ENCODE results near the gene CYCS.

CYCS gene

GRCh38 chr7:25148772-25149575 lies 23.9 kb upstream of the CYCS start:
- Histone ChIP-seq H3K4me1 (ENCODE audit: control insufficient read depth, insufficient read depth, low read length) (no peaks in the 10 kb centered on the region), H3K36me3 (ENCODE audit: control insufficient read depth, insufficient read depth, low read length, severe bottlenecking) (no peaks in the 10 kb centered on the region), H3K4me3 (ENCODE audit: low read length) (no peak overlapping the region), H3K9me3 (ENCODE audit: control insufficient read depth, low read length) (no peaks in the 10 kb centered on the region), H3K27me3 (replicated peaks; ENCODE audit: control insufficient read depth, insufficient read depth, low read length) (no peaks in the 10 kb centered on the region), H3K9ac (ENCODE audit: low read length) (no peak overlapping the region)
- DNase-seq (ENCODE audit: low read depth): no peak

GRCh38 chr7:25143763-25144162 lies 18.7 kb upstream of the CYCS start:
- H3K4me3 ChIP-seq (ENCODE audit: low read length): no peak overlapping the region
- no peaks in the 10 kb centered on the region for H3K36me3 ChIP-seq (ENCODE audit: control insufficient read depth, insufficient read depth, low read length, severe bottlenecking)
- H3K4me1 ChIP-seq (ENCODE audit: control insufficient read depth, insufficient read depth, low read length): no peaks in the 10 kb centered on the region
- no peak for DNase-seq (ENCODE audit: low read depth)
- no peaks in the 10 kb centered on the region for H3K27me3 ChIP-seq (replicated peaks; ENCODE audit: control insufficient read depth, insufficient read depth, low read length)
- no peak overlapping the region for H3K9ac ChIP-seq (ENCODE audit: low read length)
- no peaks in the 10 kb centered on the region for H3K9me3 ChIP-seq (ENCODE audit: control insufficient read depth, low read length)

- H3K4me3 ChIP-seq (ENCODE audit: low read length): no peak overlapping the region
- no peaks in the 10 kb centered on the region for H3K27me3 ChIP-seq (replicated peaks; ENCODE audit: control insufficient read depth, insufficient read depth, low read length)
- H3K36me3 ChIP-seq (ENCODE audit: control insufficient read depth, insufficient read depth, low read length, severe bottlenecking): no peaks in the 10 kb centered on the region
- no peak for DNase-seq (ENCODE audit: low read depth)
- H3K9ac ChIP-seq (ENCODE audit: low read length): no peak overlapping the region
- H3K4me1 ChIP-seq (ENCODE audit: control insufficient read depth, insufficient read depth, low read length): no peaks in the 10 kb centered on the region
- no peaks in the 10 kb centered on the region for H3K9me3 ChIP-seq (ENCODE audit: control insufficient read depth, low read length)
These were observed 14.5 kb upstream of the CYCS start for GRCh38 chr7:25139536-25139935.

- peaks cover 3% of the 10 kb centered on the region for H3K4me1 ChIP-seq (ENCODE audit: control insufficient read depth, insufficient read depth, low read length)
- no peak overlapping the region for H3K4me3 ChIP-seq (ENCODE audit: low read length)
- no peak for DNase-seq (ENCODE audit: low read depth)
These were observed 9.4 kb upstream of the CYCS start for GRCh38 chr7:25134358-25135010.

GRCh38 chr7:25132430-25132829 lies 7.4 kb upstream of the CYCS start:
- Histone ChIP-seq H3K4me3 (ENCODE audit: low read length) (no peak overlapping the region), H3K9me3 (ENCODE audit: control insufficient read depth, low read length) (no peaks in the 10 kb centered on the region), H3K4me1 (ENCODE audit: control insufficient read depth, insufficient read depth, low read length) (peaks cover 18% of the 10 kb centered on the region), H3K27me3 (replicated peaks; ENCODE audit: control insufficient read depth, insufficient read depth, low read length) (no peaks in the 10 kb centered on the region), H3K9ac (ENCODE audit: low read length) (no peak overlapping the region), H3K36me3 (ENCODE audit: control insufficient read depth, insufficient read depth, low read length, severe bottlenecking) (no peaks in the 10 kb centered on the region)
- DNase-seq (ENCODE audit: low read depth): no peak

More at GRCh38 chr7:25134358-25135010, 9.4 kb upstream of the CYCS start:
- Histone ChIP-seq H3K27me3 (replicated peaks; ENCODE audit: control insufficient read depth, insufficient read depth, low read length) (no peaks in the 10 kb centered on the region), H3K36me3 (ENCODE audit: control insufficient read depth, insufficient read depth, low read length, severe bottlenecking) (no peaks in the 10 kb centered on the region), H3K9me3 (ENCODE audit: control insufficient read depth, low read length) (no peaks in the 10 kb centered on the region), H3K9ac (ENCODE audit: low read length) (no peak overlapping the region)

- no peak for DNase-seq (ENCODE audit: low read depth)
- no peaks in the 10 kb centered on the region for H3K27me3 ChIP-seq (replicated peaks; ENCODE audit: control insufficient read depth, insufficient read depth, low read length)
- no peaks in the 10 kb centered on the region for H3K9me3 ChIP-seq (ENCODE audit: control insufficient read depth, low read length)
- H3K4me1 ChIP-seq (ENCODE audit: control insufficient read depth, insufficient read depth, low read length): peaks cover 32% of the 10 kb centered on the region
- H3K9ac ChIP-seq (ENCODE audit: low read length): no peak overlapping the region
- H3K4me3 ChIP-seq (ENCODE audit: low read length): no peak overlapping the region
- H3K36me3 ChIP-seq (ENCODE audit: control insufficient read depth, insufficient read depth, low read length, severe bottlenecking): peaks cover 14% of the 10 kb centered on the region
These were observed 1.7 kb upstream of the CYCS start for GRCh38 chr7:25126751-25127150.

- Histone ChIP-seq H3K4me1 (ENCODE audit: control insufficient read depth, insufficient read depth, low read length) (peaks cover 31% of the 10 kb centered on the region), H3K27me3 (replicated peaks; ENCODE audit: control insufficient read depth, insufficient read depth, low read length) (no peaks in the 10 kb centered on the region), H3K36me3 (ENCODE audit: control insufficient read depth, insufficient read depth, low read length, severe bottlenecking) (peaks cover 35% of the 10 kb centered on the region), H3K9me3 (ENCODE audit: control insufficient read depth, low read length) (no peaks in the 10 kb centered on the region), H3K4me3 (ENCODE audit: low read length) (peak overlapping the region; percentile 97), H3K9ac (ENCODE audit: low read length) (peak overlapping the region; percentile 96)
- no peak for DNase-seq (ENCODE audit: low read depth)
These were observed 459 bp downstream of the CYCS start for GRCh38 chr7:25124465-25125136.

GRCh38 chr7:25122373-25122772 lies 2.7 kb downstream of the CYCS start:
- DNase-seq (ENCODE audit: low read depth): peak; percentile 74
- no peaks in the 10 kb centered on the region for H3K27me3 ChIP-seq (replicated peaks; ENCODE audit: control insufficient read depth, insufficient read depth, low read length)
- H3K36me3 ChIP-seq (ENCODE audit: control insufficient read depth, insufficient read depth, low read length, severe bottlenecking): peaks cover 45% of the 10 kb centered on the region
- peak overlapping the region; percentile 5 for H3K9ac ChIP-seq (ENCODE audit: low read length)
- peaks cover 14% of the 10 kb centered on the region for H3K4me1 ChIP-seq (ENCODE audit: control insufficient read depth, insufficient read depth, low read length)
- peak overlapping the region; percentile 4 for H3K4me3 ChIP-seq (ENCODE audit: low read length)
- no peaks in the 10 kb centered on the region for H3K9me3 ChIP-seq (ENCODE audit: control insufficient read depth, low read length)

GRCh38 chr7:25121599-25121998 lies 3.5 kb downstream of the CYCS start:
- H3K9ac ChIP-seq (ENCODE audit: low read length): no peak overlapping the region
- no peaks in the 10 kb centered on the region for H3K27me3 ChIP-seq (replicated peaks; ENCODE audit: control insufficient read depth, insufficient read depth, low read length)
- H3K4me3 ChIP-seq (ENCODE audit: low read length): no peak overlapping the region
- peaks cover 14% of the 10 kb centered on the region for H3K4me1 ChIP-seq (ENCODE audit: control insufficient read depth, insufficient read depth, low read length)
- DNase-seq (ENCODE audit: low read depth): no peak
- peaks cover 45% of the 10 kb centered on the region for H3K36me3 ChIP-seq (ENCODE audit: control insufficient read depth, insufficient read depth, low read length, severe bottlenecking)
- no peaks in the 10 kb centered on the region for H3K9me3 ChIP-seq (ENCODE audit: control insufficient read depth, low read length)

GRCh38 chr7:25119102-25119501 lies 6.0 kb downstream of the CYCS start:
- Histone ChIP-seq H3K9me3 (ENCODE audit: control insufficient read depth, low read length) (no peaks in the 10 kb centered on the region), H3K36me3 (ENCODE audit: control insufficient read depth, insufficient read depth, low read length, severe bottlenecking) (peaks cover 45% of the 10 kb centered on the region), H3K9ac (ENCODE audit: low read length) (no peak overlapping the region), H3K4me3 (ENCODE audit: low read length) (no peak overlapping the region), H3K27me3 (replicated peaks; ENCODE audit: control insufficient read depth, insufficient read depth, low read length) (no peaks in the 10 kb centered on the region), H3K4me1 (ENCODE audit: control insufficient read depth, insufficient read depth, low read length) (peaks cover 18% of the 10 kb centered on the region)
- no peak for DNase-seq (ENCODE audit: low read depth)

- DNase-seq (ENCODE audit: low read depth): no peak
- H3K27me3 ChIP-seq (replicated peaks; ENCODE audit: control insufficient read depth, insufficient read depth, low read length): no peaks in the 10 kb centered on the region
- no peaks in the 10 kb centered on the region for H3K9me3 ChIP-seq (ENCODE audit: control insufficient read depth, low read length)
- no peak overlapping the region for H3K9ac ChIP-seq (ENCODE audit: low read length)
- peaks cover 14% of the 10 kb centered on the region for H3K4me1 ChIP-seq (ENCODE audit: control insufficient read depth, insufficient read depth, low read length)
- no peak overlapping the region for H3K4me3 ChIP-seq (ENCODE audit: low read length)
- H3K36me3 ChIP-seq (ENCODE audit: control insufficient read depth, insufficient read depth, low read length, severe bottlenecking): peaks cover 45% of the 10 kb centered on the region
These were observed 6.9 kb downstream of the CYCS start for GRCh38 chr7:25118048-25118753.

All from adipocyte (in vitro differentiated cells).